OCI-M1 (cell line): ENCODE results near the gene PSME3IP1.
"Not testable (repeated sequence)": the region's sequence is repeated elsewhere in the genome, so short reads cannot be mapped to it uniquely, and the experiment has no call there.

Experiments used
- DNase-seq: peaks from one replicate; lab custom pipeline; 2025; lab: John Stamatoyannopoulos, UW

The PSME3IP1 gene, protein sequence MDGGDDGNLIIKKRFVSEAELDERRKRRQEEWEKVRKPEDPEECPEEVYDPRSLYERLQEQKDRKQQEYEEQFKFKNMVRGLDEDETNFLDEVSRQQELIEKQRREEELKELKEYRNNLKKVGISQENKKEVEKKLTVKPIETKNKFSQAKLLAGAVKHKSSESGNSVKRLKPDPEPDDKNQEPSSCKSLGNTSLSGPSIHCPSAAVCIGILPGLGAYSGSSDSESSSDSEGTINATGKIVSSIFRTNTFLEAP

GRCh38 chr16:57185945-57186871, at the start of gene PSME3IP1, which contains the start of gene RSPRY1:
PSME3IP1 (minus strand) TSS chr16:57186039; CDS start chr16:57173854, 12,185 bp downstream.
RSPRY1 (plus strand) TSS chr16:57186329; CDS start chr16:57204659, 18,330 bp downstream.
- peak; percentile 98 for DNase-seq

- peak; percentile 3 for DNase-seq
Measured at GRCh38 chr16:57235128-57236021, 49.5 kb upstream of the PSME3IP1 start.

DNA sequence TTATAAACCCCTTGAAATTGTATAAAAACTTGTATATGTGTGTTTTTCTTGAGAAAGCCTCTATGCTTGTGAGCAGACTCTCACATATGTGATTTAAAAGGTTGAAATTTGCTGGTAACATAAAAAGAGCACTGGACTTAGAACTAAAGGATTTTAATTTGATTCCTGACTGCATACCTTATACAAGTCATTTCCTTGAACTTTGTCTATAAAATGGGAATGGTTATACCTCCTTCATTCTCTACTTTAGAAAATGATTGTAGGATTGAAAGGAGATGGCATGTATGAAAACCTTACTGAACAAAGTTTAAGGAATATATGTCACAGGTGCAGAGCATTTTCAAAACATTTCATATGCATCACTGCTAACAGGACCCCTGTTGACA, 48.9 kb upstream of the PSME3IP1 start:
- no peak for DNase-seq

DNA sequence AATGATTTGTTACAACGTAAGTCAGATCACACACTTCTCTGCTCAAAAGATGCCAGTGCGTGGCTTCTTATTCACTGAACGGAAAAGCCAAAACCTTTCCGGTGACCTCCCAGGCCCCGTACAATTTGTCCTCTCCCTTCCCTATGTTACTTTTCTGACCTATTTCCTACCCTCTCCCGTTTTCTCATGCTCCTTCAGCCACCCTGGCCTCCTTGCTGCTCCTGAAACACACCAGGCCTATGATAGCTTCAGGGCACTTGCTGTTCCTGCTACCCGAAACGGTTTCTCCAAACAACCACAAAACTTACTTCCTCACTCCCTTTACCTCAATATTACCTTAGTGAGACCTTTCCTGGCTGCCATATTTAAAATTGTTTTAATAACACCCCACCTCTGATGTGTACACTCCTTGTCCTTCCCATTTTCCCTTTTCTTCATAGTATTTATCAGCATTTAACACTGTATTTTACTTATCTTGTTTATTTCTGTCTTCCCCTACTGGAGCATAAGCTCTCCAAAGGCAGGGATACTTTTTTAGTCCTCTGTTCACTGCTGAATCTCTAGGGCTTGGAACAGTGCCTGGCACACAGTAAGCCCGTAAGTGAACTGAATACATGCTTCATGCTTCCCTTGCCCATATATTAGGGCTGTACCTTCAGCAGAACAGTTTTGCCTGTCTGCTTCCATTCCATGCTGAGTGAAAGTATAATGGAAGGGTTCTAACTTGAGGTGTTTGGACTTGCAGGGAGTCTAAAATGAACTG, 48.3 kb upstream of the PSME3IP1 start:
- DNase-seq, result no peak

GRCh38 chr16:57231821-57232350, 46.0 kb upstream of the PSME3IP1 start:
- no peak for DNase-seq

DNA sequence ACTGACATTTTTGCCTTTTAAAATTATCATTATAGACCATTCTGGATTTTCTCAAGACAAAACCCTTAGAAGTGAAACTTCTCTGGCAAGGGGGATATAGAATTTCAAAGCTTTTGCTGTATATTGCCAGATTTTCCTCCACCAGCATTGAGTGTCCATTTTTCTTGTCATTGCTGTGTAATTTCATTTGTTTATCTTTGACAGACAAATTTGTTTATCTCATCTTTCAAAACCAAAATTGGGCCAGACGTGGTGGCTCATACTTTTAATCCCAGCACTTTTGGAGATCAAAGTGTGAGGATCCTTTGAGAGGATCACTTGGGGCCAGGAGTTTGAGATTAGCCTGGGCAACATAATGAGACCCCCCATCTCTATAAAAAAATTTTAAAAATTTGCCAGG, 43.2 kb upstream of the PSME3IP1 start:
- DNase-seq, result no peak

- no peak for DNase-seq
Measured at GRCh38 chr16:57226701-57227621, 41.1 kb upstream of the PSME3IP1 start.

DNA sequence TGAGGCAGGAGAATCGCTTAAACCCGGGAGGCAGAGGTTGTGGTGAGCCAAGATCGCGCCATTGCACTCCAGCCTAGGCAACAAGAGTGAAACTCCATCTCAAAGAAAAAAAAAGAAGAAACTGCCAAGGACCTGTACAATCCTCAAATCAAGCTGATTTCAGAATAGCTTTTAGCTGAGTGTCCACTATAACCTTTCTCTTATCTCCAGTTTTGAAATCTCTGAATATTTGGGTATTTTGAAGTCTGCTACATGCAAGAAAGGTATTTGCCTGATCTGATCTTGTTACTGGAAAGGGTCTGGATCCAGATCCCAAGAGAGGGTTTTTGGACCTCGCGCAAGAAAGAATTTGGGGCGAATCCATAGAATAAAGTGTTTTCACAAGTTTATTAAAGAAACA, 40.1 kb upstream of the PSME3IP1 start:
- DNase-seq, result no peak

DNA sequence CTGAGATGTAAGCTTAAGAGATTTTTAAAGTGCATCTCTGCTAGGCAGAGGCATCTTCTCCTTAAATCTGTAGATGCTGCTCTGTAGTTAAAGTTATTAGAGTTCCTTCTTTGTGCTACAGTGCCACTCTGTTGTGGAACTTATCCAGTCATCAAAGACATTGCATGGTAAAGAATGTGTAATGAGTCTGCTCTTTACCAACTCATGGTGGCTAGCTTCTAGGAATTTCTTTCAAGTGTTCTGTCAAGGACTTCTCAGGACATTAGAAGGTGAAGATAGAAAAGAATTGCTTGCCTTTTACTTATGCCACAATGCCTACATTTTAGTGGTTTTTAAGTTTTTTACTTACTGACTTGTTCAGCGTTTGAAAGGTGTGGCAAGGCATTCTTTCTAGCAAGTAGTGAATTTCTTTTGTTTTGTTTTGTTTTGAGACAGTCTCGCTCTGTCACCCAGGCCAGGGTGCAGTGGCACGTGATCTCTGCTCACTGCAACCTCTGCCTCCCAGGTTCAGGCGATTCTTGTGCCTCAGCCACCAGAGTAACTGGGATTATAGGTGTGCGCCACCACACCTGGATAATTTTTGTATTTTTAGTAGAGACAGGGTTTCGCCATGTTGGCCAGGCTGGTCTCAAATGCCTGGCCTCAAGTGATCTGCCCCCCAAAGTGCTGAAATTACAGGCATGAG, 39.0 kb upstream of the PSME3IP1 start:
- no peak for DNase-seq

GRCh38 chr16:57223057-57223456, 37.2 kb upstream of the PSME3IP1 start:
- no peak for DNase-seq

DNA sequence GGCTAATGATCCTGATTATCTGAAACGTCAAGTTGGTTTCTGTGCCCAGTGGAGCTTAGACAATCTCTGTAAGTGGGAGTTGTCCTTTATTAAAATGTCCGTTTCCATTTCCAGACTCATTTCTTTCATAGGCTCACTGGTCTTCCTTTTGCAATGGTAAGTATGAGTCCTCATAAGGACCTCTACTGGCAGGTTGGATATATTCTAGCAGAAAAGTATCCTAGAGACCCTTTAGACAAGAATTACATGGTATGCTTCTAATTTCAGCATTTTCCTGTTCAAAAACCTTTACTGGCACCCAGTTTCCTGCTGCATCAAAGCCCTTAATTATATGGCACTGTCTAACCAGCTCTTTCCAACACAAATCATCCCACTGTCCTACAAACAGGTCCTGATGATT, 31.1 kb upstream of the PSME3IP1 start:
- no peak for DNase-seq

DNA sequence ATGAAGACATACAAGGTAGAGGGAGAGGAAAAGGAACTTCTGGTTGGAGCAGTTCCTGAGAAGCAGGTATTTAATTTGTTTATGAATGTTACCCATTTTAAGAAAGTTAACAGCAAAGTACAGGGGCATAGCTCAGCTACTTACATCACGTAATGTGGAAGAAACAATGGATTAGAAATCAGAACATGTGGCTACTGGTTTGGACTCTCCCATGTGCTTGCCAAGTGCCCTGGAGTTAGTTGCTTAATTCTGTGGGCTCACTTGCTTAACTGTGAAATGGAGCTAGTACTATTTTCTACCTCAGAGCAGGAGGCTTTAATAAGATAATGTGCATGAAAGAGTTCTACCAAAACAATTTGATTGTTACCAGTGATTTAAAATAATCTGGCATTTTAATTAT, 27.6 kb upstream of the PSME3IP1 start:
- no peak for DNase-seq

DNA sequence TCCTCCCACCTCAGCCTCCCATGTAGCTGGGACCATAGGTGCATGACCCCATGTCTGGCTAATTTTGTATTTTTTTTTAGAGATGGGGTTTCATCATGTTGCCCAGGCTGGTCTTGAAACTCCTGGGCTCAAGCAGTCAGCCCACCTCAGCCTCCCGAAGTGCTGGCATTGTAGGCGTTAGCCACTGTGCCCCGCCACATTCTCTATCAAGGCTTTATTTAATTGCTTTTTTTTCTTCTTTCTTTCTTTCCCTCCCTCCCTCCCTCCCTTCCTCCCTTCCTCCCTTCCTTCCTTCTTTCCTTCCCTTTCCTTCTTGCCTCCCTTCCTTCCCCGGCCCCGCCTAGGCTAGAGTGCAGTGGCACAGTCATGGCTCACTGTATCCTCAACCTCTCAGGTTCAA, 23.9 kb upstream of the PSME3IP1 start:
- no peak for DNase-seq

GRCh38 chr16:57208926-57209325, 23.1 kb upstream of the PSME3IP1 start:
- DNase-seq, result no peak

DNA sequence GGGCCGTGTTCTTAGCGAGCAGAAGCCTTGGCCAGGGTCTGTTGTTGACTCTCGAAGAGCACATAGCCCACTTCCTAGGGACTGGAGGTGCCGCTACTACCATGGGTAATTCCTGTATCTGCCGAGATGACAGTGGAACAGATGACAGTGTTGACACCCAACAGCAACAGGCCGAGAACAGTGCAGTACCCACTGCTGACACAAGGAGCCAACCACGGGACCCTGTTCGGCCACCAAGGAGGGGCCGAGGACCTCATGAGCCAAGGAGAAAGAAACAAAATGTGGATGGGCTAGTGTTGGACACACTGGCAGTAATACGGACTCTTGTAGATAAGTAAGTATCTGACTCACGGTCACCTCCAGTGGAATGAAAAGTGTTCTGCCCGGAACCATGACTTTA, 18.8 kb upstream of the PSME3IP1 start:
- DNase-seq, result no peak

- DNase-seq, result no peak
Measured at GRCh38 chr16:57203451-57203850, 17.6 kb upstream of the PSME3IP1 start.

- DNase-seq, result no peak
Measured at GRCh38 chr16:57202095-57202886, 16.5 kb upstream of the PSME3IP1 start.

- not testable (repeated sequence) for DNase-seq
Measured at GRCh38 chr16:57200926-57201325, 15.1 kb upstream of the PSME3IP1 start.

GRCh38 chr16:57200321-57200720, 14.5 kb upstream of the PSME3IP1 start:
- not testable (repeated sequence) for DNase-seq
